Heart left ventricle (tissue), 13 donors: ENCODE measurements around the gene GABPA.
"Not testable (repeated sequence)": the region's sequence is repeated elsewhere in the genome, so short reads cannot be mapped to it uniquely, and the experiment has no call there.

ENCODE experiments used
- CTCF ChIP-seq, 12 donors: fragments of 200-600 bp; sonication (generic) in 4 of 12; IDR thresholded peaks; one replicate each; pipeline versions ENCODE4 v1.5.0 to v1.8.0; 2018 to 2022; ENCODE audit warnings: antibody characterized with exemption in 12 of 12, mild to moderate bottlenecking in 5 of 12
- POLR2A ChIP-seq, 2 donors: fragments of 450-650 bp; IDR thresholded peaks; one replicate each; pipeline ENCODE4 v1.6.1; 2017; ENCODE audit warnings: antibody characterized with exemption in 2 of 2, mild to moderate bottlenecking in 2 of 2, moderate library complexity in 2 of 2
- donor health status: ischemic (EF 13 %, LVEDD 7.1; RV severe dilation, severe dysfunction).
- donor health status: DM: no; HTN: yes; CAD: no.
- donor health status: DM: no; HTN: no; CAD: no.
- donor health status: ischemic (EF 25% LVEDD 6.9; RV normal size, moderate dysfunction).
- donor health status: ischemic (EF 25% LVEDD 5.7; RV mildly dilated, moderate dysfunction).
- donor health status: ischemic (EF 35%, LVEDD 5.7; RV mildly dilated, moderate dysfunction).
- donor health status: nonischemic (EF 11% LVEDD 7.7; RV severe dilation, severe dysfunction).
- donor health status: DM: yes; HTN: yes; CAD: no.
- donor health status: PGD.
- donor health status: ischemic (EF 29% LVEDD 5.4; RV normal size, mild dysfunction).
- donor health status: nonischemic (EF 23%, LVEDD 6.1; RV moderate dilation, normal function).

- TF ChIP-seq CTCF, POLR2A (IDR thresholded peaks at IDR 0.05): not testable (repeated sequence)
These were observed 20.7 kb upstream of the GABPA start for GRCh38 chr21:25714066-25714465.
